Measurements from ENCODE around the gene PDE10A.

GRCh38 chr6:165701564-165702354, 38.7 kb upstream of the PDE10A start:
- TF ChIP-seq POLR2A (IDR thresholded peaks at IDR 0.05; ENCODE audit: low read depth, low read length) (no peak), CTCF (conservative IDR thresholded peaks at IDR 0.05; ENCODE audit: low read depth, low read length) (no peak), SMC3 (IDR thresholded peaks at IDR 0.05; ENCODE audit: low read depth, low read length) (no peak), RFX5 (IDR thresholded peaks at IDR 0.05; ENCODE audit: low read depth, low read length) (no peak), RAD21 (IDR thresholded peaks at IDR 0.05; ENCODE audit: low read length) (no peak), RCOR1 (IDR thresholded peaks at IDR 0.05; ENCODE audit: insufficient replicate concordance, low read length) (no peak), ELK1 (IDR thresholded peaks at IDR 0.05; ENCODE audit: borderline replicate concordance, low read depth, low read length) (no peak), NFE2L2 (IDR thresholded peaks at IDR 0.05; ENCODE audit: low read depth, low read length) (no peak), CHD1 (IDR thresholded peaks at IDR 0.05; ENCODE audit: low read depth, low read length) (no peak), MXI1 (IDR thresholded peaks at IDR 0.05; ENCODE audit: borderline replicate concordance, low read depth, low read length) (no peak), CEBPB (IDR thresholded peaks at IDR 0.05; ENCODE audit: low read depth, low read length) (no peak), MAFK (IDR thresholded peaks at IDR 0.05; ENCODE audit: low read depth, low read length) (no peak)
